HepG2 (cell line): ENCODE measurements around the gene SMDT1. TPM values are rescaled to one million over a fixed set of nuclear protein-coding genes. Genes with fewer than 3 reads are reported as not detected.

Experiments used
- ATAC-seq: fragments of 200-7000 bp; cut with Tn5 transposase; 3 replicates; pipeline ENCODE4 v1.9.1; 2020; ENCODE audit warnings: mild to moderate bottlenecking, moderate library complexity
- BruUV-seq: library from RNA; stranded (reverse); fragments of 400-500 nt; replicated peaks from 2 replicates; lab custom pipeline; 2021; lab: Mats Ljungman, UMichigan
- CTCF ChIA-PET: fragments of 300-600 bp; formaldehyde crosslinking; extraction: SDS; loops from one replicate; lab custom pipeline; 2021; ENCODE audit warnings: low total read pairs, inconsistent platforms, low intra/inter-chr PET ratio; lab: Yijun Ruan, JAX
- POLR2A ChIA-PET: fragments of 350-600 bp; sonication (Branson Sonifier 250); formaldehyde crosslinking; loops from one replicate; lab custom pipeline; 2020; ENCODE audit warnings: antibody characterized with exemption, inconsistent platforms; lab: Yijun Ruan, JAX
- DNase-seq: peaks from one replicate; pipeline ENCODE4 v3.0.0-alpha.2; 2015; ENCODE audit warnings: low spot score
- FAIRE-seq: peaks from 3 replicates; lab custom pipeline; 2011; peaks lifted over from hg19 to GRCh38; lab: Jason Lieb, UNC
- H2AFZ ChIP-seq: one replicate; pipeline ENCODE4 v1.6.1; 2011; ENCODE audit warnings: low read length, inconsistent platforms
- H3K27ac ChIP-seq: fragments of 300-600 bp; 3 replicates; pipeline ENCODE4 v1.8.0; 2011; ENCODE audit warnings: mixed run types, mild to moderate bottlenecking, mixed read lengths, low read length, inconsistent platforms; ENCODE audit not compliant: insufficient read depth; ENCODE audit errors: extremely low read length
- H3K27me3 ChIP-seq, 2 experiments: fragments of 200-600 bp in 1 of 2; 2 replicates in 1 of 2; 3 replicates in 1 of 2; pipeline versions ENCODE4 v1.6.0 to v1.8.0; 2011; ENCODE audit warnings: low read length in 2 of 2, mild to moderate bottlenecking in 2 of 2, moderate library complexity in 2 of 2, inconsistent platforms in 1 of 2; ENCODE audit not compliant: insufficient read depth in 2 of 2, control insufficient read depth in 1 of 2
- H3K36me3 ChIP-seq, 2 experiments: fragments of 200-600 bp in 1 of 2; replicated peaks in 1 of 2; 2 replicates in 1 of 2; 3 replicates in 1 of 2; pipeline versions ENCODE4 v1.5.1 to v1.8.0; 2011; ENCODE audit warnings: low read length in 2 of 2, inconsistent platforms in 1 of 2; ENCODE audit not compliant: insufficient read depth in 2 of 2, control insufficient read depth in 1 of 2
- H3K4me1 ChIP-seq: 2 replicates; pipeline ENCODE4 v1.5.1; 2012; ENCODE audit warnings: low read length, inconsistent platforms; ENCODE audit not compliant: insufficient read depth
- H3K4me2 ChIP-seq: 2 replicates; pipeline ENCODE4 v1.6.0; 2011; ENCODE audit warnings: low read depth, low read length, inconsistent platforms
- H3K4me3 ChIP-seq, 3 experiments: fragments of 200-600 bp in 1 of 3; sonication (generic), shearing (Covaris generic) in 1 of 3; replicated peaks in 1 of 3; 2 replicates each; pipeline ENCODE4 v1.5.1; 2011 to 2016; ENCODE audit warnings: low read length in 3 of 3, inconsistent platforms in 2 of 3, low read depth in 2 of 3, mild to moderate bottlenecking in 2 of 3, control low read depth in 1 of 3, mixed read lengths in 1 of 3; ENCODE audit not compliant: insufficient read depth in 1 of 3
- H3K79me2 ChIP-seq: one replicate; pipeline ENCODE4 v1.6.1; 2011; ENCODE audit warnings: low read length, inconsistent platforms; ENCODE audit not compliant: insufficient read depth
- H3K9ac ChIP-seq: 2 replicates; pipeline ENCODE4 v1.6.0; 2011; ENCODE audit warnings: mild to moderate bottlenecking, low read depth, low read length, inconsistent platforms; ENCODE audit not compliant: insufficient read depth
- H3K9me3 ChIP-seq: 2 replicates; pipeline ENCODE4 v1.5.1; 2012; ENCODE audit warnings: mild to moderate bottlenecking, low read length
- H4K20me1 ChIP-seq: 2 replicates; pipeline ENCODE4 v1.6.0; 2011; ENCODE audit warnings: inconsistent platforms, mild to moderate bottlenecking, low read length, moderate library complexity; ENCODE audit not compliant: insufficient read depth
- ATF5 ChIP-seq: sonication (generic); formaldehyde crosslinking; IDR thresholded peaks from 2 replicates; pipeline ENCODE4 v1.4.0; 2020; ENCODE audit warnings: mild to moderate bottlenecking, low read depth, missing genetic modification reagents
- CHD4 ChIP-seq: fragments of 200-600 bp; sonication (generic); IDR thresholded peaks from 2 replicates; pipeline ENCODE4 v1.7.0; 2017; ENCODE audit warnings: mild to moderate bottlenecking, low read length, borderline replicate concordance
- FOXA1 ChIP-seq, 2 experiments: fragments of 450-650 bp in 1 of 2; sonication (generic) in 1 of 2; formaldehyde crosslinking in 1 of 2; IDR thresholded peaks; 2 replicates each; pipeline versions ENCODE4 v1.4.0 to v1.6.1; 2016 to 2020; ENCODE audit warnings: missing genetic modification reagents in 1 of 2
- FOXA3 ChIP-seq: IDR thresholded peaks from 2 replicates; pipeline ENCODE4 v1.6.1; 2016; ENCODE audit warnings: missing genetic modification reagents, missing compliant biosample characterization
- KDM1A ChIP-seq: IDR thresholded peaks from 2 replicates; pipeline ENCODE4 v1.6.1; 2016; ENCODE audit warnings: missing compliant biosample characterization
- KMT2B ChIP-seq: IDR thresholded peaks from 2 replicates; pipeline ENCODE4 v1.6.1; 2016; ENCODE audit warnings: missing genetic modification reagents, missing compliant biosample characterization
- MEIS1 ChIP-seq: sonication (generic); formaldehyde crosslinking; IDR thresholded peaks from 2 replicates; pipeline ENCODE4 v1.9.0; 2021; ENCODE audit warnings: mild to moderate bottlenecking, missing genetic modification reagents, moderate library complexity, borderline replicate concordance
- SNAI1 ChIP-seq: sonication (generic); formaldehyde crosslinking; IDR thresholded peaks from 2 replicates; pipeline ENCODE4 v1.5.0; 2020; ENCODE audit warnings: mild to moderate bottlenecking, missing genetic modification reagents, borderline replicate concordance
- TOE1 ChIP-seq: sonication (generic); formaldehyde crosslinking; IDR thresholded peaks from 2 replicates; pipeline ENCODE4 v1.4.0; 2020; ENCODE audit warnings: mild to moderate bottlenecking, missing genetic modification reagents
- ZMYM3 ChIP-seq: sonication (generic); formaldehyde crosslinking; IDR thresholded peaks from 2 replicates; pipeline ENCODE4 v1.5.1; 2020; ENCODE audit warnings: mild to moderate bottlenecking, missing genetic modification reagents
- ZNF546 ChIP-seq: sonication (generic); formaldehyde crosslinking; conservative IDR thresholded peaks from 2 replicates; pipeline ENCODE4 v1.8.1; 2023; ENCODE audit warnings: mild to moderate bottlenecking, missing genetic modification reagents
- ZNF562 ChIP-seq: sonication (generic); formaldehyde crosslinking; IDR thresholded peaks from 2 replicates; pipeline ENCODE4 v1.8.0; 2022; ENCODE audit warnings: missing genetic modification reagents, borderline replicate concordance
- ZNF629 ChIP-seq: sonication (generic); formaldehyde crosslinking; conservative IDR thresholded peaks from 2 replicates; pipeline ENCODE4 v1.5.0; 2020; ENCODE audit warnings: missing genetic modification reagents
- ZNF747 ChIP-seq: sonication (generic); formaldehyde crosslinking; IDR thresholded peaks from 2 replicates; pipeline ENCODE4 v1.8.1; 2023; ENCODE audit warnings: missing genetic modification reagents, mild to moderate bottlenecking, borderline replicate concordance
- ZNF784 ChIP-seq: sonication (generic); formaldehyde crosslinking; IDR thresholded peaks from 2 replicates; pipeline ENCODE4 v1.5.1; 2020; ENCODE audit warnings: missing genetic modification reagents, mild to moderate bottlenecking, borderline replicate concordance
- WGBS: methylation state at CpG from one replicate; pipeline ENCODE4 v1.1.6; 2017; ENCODE audit warnings: low lambda C conversion rate; 5-methylcytosine and 5-hydroxymethylcytosine counted together
- in situ Hi-C: cut with HindIII; loops from 2 replicates; pipeline ENCODE4 v1.10.0; 2017; ENCODE audit warnings: low pct_unique_long_range_greater_than_20kb; ENCODE audit not compliant: extremely low pct_ligation_motif_present
- intact Hi-C: fragments of 100-400 bp; cut with micrococcal nuclease; formaldehyde crosslinking; loops from one replicate; pipeline ENCODE4 v1.10.0; 2022; ENCODE audit not compliant: unreplicated experiment
- polyA plus RNA-seq, 8 experiments: library from polyadenylated mRNA; depleted of rRNA in 3 of 8; stranded (reverse) in 7 of 8; unstranded in 1 of 8; fragments of >200 nt; fragmentation: Illumina TruSeq in 4 of 8; extraction: Trizol in 4 of 8; gene quantifications; 2 replicates each; pipeline versions ENCODE4 v1.2.1 to v1.2.3, GENCODE V29; 2011 to 2016; ENCODE audit warnings: low read depth in 4 of 8, missing spikeins in 1 of 8, mixed read lengths in 1 of 8; ENCODE audit not compliant: insufficient read depth in 1 of 8
- total RNA-seq, 5 experiments: library from RNA; depleted of rRNA; stranded (reverse); fragments of >200 nt; fragmentation: Illumina TruSeq; extraction: Trizol; gene quantifications; 2 replicates each; pipeline ENCODE4 v1.2.3, GENCODE V29; 2016; ENCODE audit warnings: low read depth in 1 of 5

SMDT1 gene
- total and polyA plus RNA-seq, 2 of the 13 experiments (the other 11 are each of a cell fraction or from before 2014, with no cell fraction given) = 8.3 to 26.6 TPM

GRCh38 chr22:42090596-42091454 is 11.3 kb downstream of the SMDT1 start, which contains the start of gene NDUFA6 (continued):
- 0 out of 2 replicates have a peak, but pooled peaks have one; percentile 13 for TF ChIP-seq ZNF546

GRCh38 chr22:42091455-42091782 is 11.9 kb downstream of the SMDT1 start:
- in situ Hi-C loops = no loop called here
- peaks cover 17% of the 10 kb centered on the region for H3K79me2 ChIP-seq
- H3K9ac ChIP-seq = peak overlapping the region; percentile 71
- H3K9me3 ChIP-seq = no peaks in the 10 kb centered on the region
- ChIA-PET CTCF (interaction anchor here (1.3 to 3.4 kb wide), 2 partner anchors 12 to 23 kb away, joined by 3 to 35 read pairs; partner anchors contain the start of gene SMDT1), POLR2A (interaction anchor here (0.6 to 4.3 kb wide), 13 partner anchors 12 to 346 kb away, joined by 3 to 89 read pairs (median 5); partner anchors contain the start of genes CCDC134, CENPM, NAGA and SMDT1)
- H3K36me3 ChIP-seq = peaks cover 4 to 8% of the 10 kb centered on the region in 2 experiments; a peak in 4 of 5 replicates
- intact Hi-C loops = loop anchor here (1.0 kb wide), 1 partner anchor 22 kb away; no protein-coding TSS in a partner anchor
- peaks cover 23% of the 10 kb centered on the region for H3K4me1 ChIP-seq
- H2AFZ ChIP-seq = no peak overlapping the region
- BruUV-seq = no TSS peak
- H3K4me2 ChIP-seq = peak overlapping the region; percentile 82
- peak overlapping the region; percentile 70 for H3K27ac ChIP-seq
- no peak for TF ChIP-seq ATF5 (CRISPR knock-in tag)
- TF ChIP-seq ZNF784 (CRISPR knock-in tag) = peak; percentile 61; the same call in 1 of the 2 replicates
- TF ChIP-seq SNAI1 (CRISPR knock-in tag) = 0 out of 2 replicates have a peak, but pooled peaks have one; percentile 16
- no peak for TF ChIP-seq MEIS1 (CRISPR knock-in tag)
- TF ChIP-seq TOE1 = no peak
- TF ChIP-seq KMT2B (CRISPR knock-in tag) = no peak
- TF ChIP-seq FOXA1 (IDR thresholded peaks at IDR 0.05) = no peak
- TF ChIP-seq FOXA1 (CRISPR knock-in tag; IDR thresholded peaks at IDR 0.05) = peak; percentile 74
- peak; percentile 37; the same call in 1 of the 2 replicates for TF ChIP-seq FOXA3 (CRISPR knock-in tag)
- no peak for TF ChIP-seq ZNF562 (CRISPR knock-in tag)
- peak; percentile 64; the same call in 1 of the 2 replicates for TF ChIP-seq CHD4
- peak; percentile 96 for TF ChIP-seq ZNF629 (CRISPR knock-in tag)
- TF ChIP-seq ZNF747 = no peak
- 0 out of 2 replicates have a peak, but pooled peaks have one; percentile 70 for TF ChIP-seq KDM1A (CRISPR knock-in tag)
- peak; percentile 53; the same call in 1 of the 2 replicates for TF ChIP-seq ZMYM3
- DNase-seq = no peak
- ATAC-seq = no peak
- H4K20me1 ChIP-seq = no peaks in the 10 kb centered on the region
- peak overlapping the region; percentile 64 to 98 (median 65) for H3K4me3 ChIP-seq
- no peaks in the 10 kb centered on the region for H3K27me3 ChIP-seq
- no peak for FAIRE-seq
- WGBS = 43% methylated on average over 7 of the region's 7 CpGs
